Gastroesophageal sphincter (tissue), 3 donors: Measurements from ENCODE around the gene LST1.

ENCODE experiments used
- POLR2A ChIP-seq, 2 donors: fragments of 450-650 bp; IDR thresholded peaks; one replicate each; pipeline ENCODE4 v1.6.1; 2017; ENCODE audit warnings: antibody characterized with exemption in 2 of 2, mild to moderate bottlenecking in 2 of 2, moderate library complexity in 1 of 2
- TF ChIP-seq, protein P1 (sequence below), 4 experiments: fragments of 200-600 bp in 2 of 4; fragments of 450-650 bp in 2 of 4; sonication (generic) in 1 of 4; IDR thresholded peaks; one replicate each; pipeline ENCODE4 v1.5.1; 2017 to 2019; ENCODE audit warnings: antibody characterized with exemption in 4 of 4, mild to moderate bottlenecking in 2 of 4, moderate library complexity in 2 of 4

DNA sequence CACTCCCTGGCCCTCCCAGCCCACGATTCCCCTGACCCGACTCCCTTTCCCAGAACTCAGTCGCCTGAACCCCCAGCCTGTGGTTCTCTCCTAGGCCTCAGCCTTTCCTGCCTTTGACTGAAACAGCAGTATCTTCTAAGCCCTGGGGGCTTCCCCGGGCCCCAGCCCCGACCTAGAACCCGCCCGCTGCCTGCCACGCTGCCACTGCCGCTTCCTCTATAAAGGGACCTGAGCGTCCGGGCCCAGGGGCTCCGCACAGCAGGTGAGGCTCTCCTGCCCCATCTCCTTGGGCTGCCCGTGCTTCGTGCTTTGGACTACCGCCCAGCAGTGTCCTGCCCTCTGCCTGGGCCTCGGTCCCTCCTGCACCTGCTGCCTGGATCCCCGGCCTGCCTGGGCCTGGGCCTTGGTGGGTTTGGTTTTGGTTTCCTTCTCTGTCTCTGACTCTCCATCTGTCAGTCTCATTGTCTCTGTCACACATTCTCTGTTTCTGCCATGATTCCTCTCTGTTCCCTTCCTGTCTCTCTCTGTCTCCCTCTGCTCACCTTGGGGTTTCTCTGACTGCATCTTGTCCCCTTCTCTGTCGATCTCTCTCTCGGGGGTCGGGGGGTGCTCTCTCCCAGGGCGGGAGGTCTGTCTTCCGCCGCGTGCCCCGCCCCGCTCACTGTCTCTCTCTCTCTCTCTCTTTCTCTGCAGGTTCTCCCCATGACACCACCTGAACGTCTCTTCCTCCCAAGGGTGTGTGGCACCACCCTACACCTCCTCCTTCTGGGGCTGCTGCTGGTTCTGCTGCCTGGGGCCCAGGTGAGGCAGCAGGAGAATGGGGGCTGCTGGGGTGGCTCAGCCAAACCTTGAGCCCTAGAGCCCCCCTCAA lies 13.8 kb upstream of the LST1 start, which contains the start of gene LTA:
- no peak for TF ChIP-seq POLR2A (IDR thresholded peaks at IDR 0.05)
- TF ChIP-seq, protein P1, sequence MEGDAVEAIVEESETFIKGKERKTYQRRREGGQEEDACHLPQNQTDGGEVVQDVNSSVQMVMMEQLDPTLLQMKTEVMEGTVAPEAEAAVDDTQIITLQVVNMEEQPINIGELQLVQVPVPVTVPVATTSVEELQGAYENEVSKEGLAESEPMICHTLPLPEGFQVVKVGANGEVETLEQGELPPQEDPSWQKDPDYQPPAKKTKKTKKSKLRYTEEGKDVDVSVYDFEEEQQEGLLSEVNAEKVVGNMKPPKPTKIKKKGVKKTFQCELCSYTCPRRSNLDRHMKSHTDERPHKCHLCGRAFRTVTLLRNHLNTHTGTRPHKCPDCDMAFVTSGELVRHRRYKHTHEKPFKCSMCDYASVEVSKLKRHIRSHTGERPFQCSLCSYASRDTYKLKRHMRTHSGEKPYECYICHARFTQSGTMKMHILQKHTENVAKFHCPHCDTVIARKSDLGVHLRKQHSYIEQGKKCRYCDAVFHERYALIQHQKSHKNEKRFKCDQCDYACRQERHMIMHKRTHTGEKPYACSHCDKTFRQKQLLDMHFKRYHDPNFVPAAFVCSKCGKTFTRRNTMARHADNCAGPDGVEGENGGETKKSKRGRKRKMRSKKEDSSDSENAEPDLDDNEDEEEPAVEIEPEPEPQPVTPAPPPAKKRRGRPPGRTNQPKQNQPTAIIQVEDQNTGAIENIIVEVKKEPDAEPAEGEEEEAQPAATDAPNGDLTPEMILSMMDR (IDR thresholded peaks at IDR 0.05), result no peak
